Ammon's horn (tissue), 1 donor: ENCODE measurements around the gene TRAF2.
A peak's percentile ranks its signal among the peaks of the same experiment; 100 is the strongest.
"Not testable (repeated sequence)": the region's sequence is repeated elsewhere in the genome, so short reads cannot be mapped to it uniquely, and the experiment has no call there.

Experiments used
- DNase-seq: peaks from one replicate; pipeline ENCODE4 v3.0.0-alpha.2; 2016; ENCODE audit warnings: low spot score

The TRAF2 gene

DNA sequence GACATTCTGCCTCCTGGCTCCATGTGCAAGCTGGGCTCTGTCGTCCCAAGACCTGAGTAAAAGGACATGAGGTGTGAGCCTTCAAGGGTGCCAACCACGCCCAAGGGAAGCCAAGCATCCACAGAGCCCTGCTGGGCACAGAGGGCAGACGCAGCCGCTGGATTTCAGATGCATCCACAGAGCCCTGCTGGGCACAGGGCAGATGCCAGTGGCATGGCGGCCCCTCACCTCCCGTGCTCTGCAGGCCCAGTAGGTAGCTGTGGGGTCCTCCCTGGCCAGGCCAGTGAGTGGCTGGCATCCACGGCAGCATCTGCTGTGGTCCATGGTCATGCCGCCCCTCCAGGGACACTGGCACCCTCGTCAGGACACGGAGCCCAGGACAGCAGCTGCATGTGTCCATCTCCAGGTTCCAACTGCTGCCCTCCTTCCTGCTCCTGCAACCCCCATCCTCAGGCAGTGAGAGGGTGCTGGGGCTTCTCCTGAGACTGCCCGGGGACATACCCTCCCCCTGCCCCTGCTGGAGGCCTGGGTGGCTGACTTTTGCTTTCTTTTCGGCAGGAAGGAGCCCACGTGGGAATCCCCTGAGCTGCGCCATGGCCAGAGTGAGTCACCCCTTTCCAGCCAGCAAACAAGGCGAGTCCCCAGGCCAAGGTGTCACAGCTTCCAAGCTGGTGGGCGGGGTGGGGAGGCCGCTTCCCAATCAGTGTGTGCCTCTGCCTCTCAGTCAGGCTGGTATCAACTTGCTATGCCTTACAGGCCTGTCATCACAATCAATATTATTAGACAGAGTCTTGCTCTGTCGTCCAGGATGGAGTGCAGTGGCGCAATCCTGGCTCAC, 4.0 kb upstream of the TRAF2 start:
- no peak for DNase-seq

GRCh38 chr9:136882947-136883283, 3.4 kb upstream of the TRAF2 start:
- not testable (repeated sequence) for DNase-seq

DNA sequence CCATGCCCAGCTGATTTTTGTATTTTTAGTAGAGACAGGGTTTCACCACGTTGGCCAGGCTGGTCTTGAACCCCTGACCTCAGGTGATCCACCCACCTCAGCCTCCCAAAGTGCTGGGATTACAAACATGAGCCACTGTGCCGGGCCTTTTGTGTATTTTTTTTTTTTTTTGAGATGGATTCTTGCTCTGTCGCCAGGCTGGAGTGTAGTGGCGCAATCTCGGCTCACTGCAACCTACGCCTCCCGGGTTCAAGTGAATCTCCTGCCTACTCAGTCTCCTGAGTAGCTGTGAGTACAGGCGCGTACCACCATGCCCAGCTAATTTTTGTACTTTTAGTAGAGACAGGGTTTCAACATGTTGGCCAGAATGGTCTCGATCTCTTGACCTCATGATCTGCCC, 2.6 kb upstream of the TRAF2 start:
- DNase-seq: not testable (repeated sequence)

DNA sequence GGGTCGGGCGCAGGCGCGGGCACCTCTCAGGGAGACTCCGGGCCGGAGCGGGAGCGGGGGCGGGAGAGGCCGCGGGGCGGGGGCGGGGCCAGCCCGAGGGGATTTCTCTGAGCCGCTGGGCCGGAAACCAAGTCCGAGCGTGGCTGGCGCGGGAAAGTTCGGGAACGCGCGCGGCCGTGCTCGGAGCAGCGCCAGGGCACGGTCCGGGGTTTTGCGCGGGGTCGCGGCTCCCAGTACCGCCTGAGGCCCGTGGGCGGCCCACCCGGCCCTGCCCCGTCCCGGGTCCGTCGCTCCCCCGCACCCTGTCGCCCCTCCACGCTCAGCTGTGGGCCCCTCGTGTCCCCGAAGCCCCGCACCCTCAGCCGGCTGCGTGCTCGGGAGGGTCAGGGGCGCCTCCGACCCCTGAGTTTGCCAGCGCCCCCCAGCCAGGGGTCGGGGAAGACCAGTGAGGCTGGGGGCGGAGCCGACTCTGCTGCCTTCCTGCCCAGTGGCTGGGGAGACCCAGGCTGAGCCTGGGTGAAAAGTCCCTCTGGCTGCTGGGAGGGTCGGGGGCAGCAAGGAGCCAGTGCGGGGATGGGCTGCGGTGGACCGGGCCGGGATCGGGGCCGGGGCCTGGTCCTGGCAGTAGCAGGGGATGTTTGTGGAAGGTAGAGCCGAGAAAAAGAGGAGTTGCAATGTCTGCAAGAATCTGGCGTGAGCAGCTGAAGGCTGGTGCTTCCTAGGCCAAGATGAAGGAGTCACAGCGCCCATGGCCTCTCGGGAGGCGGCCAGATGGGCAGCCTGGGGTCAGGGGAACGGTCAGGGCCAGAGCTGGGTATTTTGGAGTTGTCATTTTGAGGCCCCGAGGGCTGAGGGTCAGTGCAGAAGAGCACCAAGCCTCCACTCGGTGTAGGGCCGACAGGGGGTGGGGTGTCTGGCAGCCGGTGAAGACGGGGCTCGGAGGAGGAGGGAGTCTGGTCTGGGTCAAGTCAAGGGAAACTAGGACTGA, 588 bp downstream of the TRAF2 start:
- peak; percentile 6 for DNase-seq

- no peak for DNase-seq
Observed at GRCh38 chr9:136888454-136888853, 2.1 kb downstream of the TRAF2 start.

DNA sequence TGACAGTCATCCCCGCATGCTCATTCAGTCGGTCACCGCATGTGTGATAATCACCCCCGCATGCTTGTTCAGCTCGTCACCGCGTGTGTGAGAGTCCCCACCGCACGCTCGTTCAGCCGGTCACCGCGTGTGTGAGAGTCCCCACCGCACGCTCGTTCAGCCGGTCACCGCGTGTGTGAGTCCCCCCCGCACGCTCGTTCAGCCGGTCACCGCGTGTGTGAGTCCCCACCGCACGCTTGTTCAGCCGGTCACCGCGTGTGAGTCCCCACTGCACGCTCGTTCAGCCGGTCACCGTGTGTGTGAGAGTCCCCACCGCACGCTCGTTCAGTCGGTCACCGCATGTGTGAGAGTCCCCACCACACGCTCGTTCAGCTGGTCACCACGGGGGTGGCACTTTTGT, 3.5 kb downstream of the TRAF2 start:
- no peak for DNase-seq

GRCh38 chr9:136890661-136891060, 4.3 kb downstream of the TRAF2 start:
- DNase-seq: no peak

- no peak for DNase-seq
Observed at GRCh38 chr9:136896027-136896426, 9.7 kb downstream of the TRAF2 start.

DNA sequence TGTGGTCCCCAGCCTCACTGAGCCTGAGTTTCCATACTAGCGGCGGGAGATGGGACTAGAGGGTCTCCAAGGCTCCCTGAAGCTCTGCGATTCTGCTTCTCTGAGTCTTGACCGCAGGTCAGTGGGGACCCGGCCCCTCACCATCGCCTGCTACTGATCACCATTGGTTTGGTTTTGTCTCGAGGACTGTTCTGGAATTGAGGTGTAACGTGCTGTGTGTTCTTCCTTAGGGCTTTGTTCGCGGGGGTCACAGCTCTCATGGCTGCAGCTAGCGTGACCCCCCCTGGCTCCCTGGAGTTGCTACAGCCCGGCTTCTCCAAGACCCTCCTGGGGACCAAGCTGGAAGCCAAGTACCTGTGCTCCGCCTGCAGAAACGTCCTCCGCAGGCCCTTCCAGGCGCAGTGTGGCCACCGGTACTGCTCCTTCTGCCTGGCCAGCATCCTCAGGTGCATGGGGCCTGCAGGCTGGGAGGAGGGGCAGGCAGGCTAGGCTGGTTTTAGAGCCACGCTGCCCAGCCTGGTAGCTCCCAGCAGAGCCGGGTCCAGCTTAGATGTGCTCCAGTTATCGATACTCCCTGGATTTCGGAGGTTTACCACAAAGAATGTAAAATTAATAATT, 12.3 kb downstream of the TRAF2 start:
- no peak for DNase-seq

DNA sequence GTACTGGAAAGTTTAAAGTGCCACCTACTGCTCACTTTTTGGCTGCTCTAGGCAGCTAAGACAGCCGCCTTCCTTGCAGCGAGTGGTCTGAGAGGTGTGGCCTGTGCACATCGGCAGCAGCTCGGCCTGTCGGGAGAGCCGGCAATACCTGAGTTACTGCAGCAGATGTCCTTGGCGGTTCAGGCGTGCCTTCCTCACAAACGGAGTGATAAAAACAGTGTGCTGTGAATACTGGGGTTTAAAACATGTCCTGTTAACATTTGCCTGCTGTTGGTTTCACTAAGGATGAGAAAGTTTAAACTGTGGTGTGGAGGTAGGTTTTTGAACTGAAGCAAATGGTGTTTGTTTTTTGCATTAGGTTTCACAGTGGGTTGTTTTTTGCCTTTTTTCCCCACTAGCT, 12.9 kb downstream of the TRAF2 start:
- DNase-seq: no peak

- DNase-seq: no peak
Observed at GRCh38 chr9:136900556-136900955, 14.2 kb downstream of the TRAF2 start.

DNA sequence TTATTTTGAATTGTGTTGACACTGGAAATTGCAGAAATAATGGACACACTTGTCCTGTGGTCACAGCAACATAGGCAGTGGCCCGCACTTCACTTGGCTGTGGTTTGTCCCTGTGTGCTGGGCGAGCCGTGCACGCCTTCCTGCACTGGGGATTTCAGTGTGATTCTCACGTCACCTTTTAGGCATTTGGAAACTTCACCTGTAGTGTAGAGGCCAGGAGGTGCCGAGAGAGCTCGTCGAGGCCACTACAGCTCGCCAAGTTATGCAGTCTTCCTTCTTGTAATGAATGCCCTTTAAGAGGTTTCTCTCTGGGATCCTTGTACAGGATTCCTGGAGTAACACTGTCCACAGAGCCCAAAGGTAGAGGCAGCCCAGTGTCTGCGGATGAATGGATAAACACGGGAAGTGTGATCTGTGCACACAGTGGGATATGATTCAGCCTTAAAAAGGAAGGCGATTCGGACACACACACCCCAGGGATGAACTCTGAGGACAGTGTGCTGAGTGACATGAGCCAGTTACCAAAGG, 14.7 kb downstream of the TRAF2 start:
- no peak for DNase-seq

DNA sequence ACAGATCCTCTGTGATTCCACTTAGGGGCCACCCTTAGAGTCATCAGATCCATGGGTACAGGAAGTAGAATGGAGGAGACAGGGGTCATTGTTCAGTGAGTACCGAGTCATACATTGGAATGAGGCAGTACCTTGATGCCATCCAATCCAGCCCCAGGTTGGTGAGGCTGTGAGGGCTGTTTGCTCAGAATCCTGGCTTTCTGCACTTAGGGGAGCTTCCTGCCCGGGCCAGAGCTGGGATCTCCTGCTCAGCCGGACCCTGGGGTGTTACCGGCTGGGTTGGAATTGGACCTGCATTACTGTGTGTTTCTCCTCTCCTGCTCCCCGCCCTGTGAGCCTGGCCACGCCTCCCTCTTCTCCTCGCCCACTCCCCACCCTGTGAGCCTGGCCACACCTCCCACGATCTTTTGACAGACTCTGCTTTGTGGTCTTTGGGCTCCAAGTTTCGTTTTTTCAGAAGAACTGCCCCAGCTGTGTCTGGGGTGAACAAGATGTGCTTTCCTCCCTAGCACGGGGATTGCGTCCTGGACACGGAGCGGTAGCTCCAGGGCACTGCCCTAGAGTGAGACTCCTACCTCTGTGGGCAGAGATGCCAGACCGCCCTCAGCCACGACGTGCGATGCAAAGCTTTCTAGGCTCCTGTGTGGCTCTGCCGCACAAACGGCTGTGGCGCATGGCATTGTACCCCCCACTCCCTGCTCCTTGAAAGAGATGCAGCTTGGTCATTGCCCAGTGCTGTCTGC, 15.4 kb downstream of the TRAF2 start:
- no peak for DNase-seq

DNA sequence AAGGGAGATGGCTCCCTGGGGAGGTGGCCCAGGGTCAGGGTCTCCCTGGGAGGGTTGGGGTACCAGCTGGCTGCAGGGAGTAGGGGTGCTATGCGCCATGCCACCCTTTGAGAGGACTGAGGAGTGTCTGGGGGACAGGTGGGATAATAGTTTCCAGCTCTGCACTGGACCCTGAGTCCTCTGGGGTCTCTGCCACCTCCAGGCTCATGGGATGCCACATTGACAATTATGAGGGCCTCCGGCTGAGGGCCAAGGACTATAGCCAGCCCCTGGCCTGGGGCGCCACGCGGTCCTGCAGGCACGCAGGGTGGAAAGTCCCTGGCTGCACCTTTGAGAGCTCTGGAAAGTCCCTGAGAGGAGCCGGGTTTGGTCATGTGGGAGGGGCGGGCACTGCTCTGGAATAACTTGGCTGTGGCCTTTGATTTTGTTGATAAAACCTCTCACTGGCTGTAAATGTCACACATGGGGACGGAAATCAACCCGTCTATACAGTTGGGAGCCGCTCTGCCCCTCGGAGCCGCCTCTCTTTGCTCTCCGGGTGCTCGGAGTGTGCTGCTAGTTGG, 16.0 kb downstream of the TRAF2 start:
- DNase-seq: no peak

DNA sequence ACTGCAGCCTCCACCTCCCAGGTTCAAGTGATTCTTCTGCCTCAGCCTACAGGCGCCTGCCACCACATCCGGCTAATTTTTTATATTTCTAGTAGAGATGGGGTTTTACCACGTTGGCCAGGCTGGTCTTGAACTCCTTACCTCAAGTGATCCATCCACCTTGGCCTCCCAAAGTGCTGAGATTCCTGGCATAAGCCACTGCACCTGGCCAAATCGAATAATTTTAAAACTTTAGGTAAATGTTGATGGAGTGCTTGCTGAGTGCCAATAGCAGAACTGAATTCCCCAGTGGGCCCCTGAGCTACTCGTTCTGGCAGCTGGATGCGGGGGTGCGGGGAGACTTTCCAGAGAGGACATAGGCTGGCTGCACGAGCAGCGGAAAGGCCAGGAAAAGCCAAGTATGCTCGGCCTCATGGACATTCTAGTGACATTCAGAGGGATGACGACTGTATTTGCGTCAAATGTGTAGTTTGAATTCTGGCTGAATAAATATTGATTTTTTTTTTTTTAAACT, 16.8 kb downstream of the TRAF2 start:
- no peak for DNase-seq

DNA sequence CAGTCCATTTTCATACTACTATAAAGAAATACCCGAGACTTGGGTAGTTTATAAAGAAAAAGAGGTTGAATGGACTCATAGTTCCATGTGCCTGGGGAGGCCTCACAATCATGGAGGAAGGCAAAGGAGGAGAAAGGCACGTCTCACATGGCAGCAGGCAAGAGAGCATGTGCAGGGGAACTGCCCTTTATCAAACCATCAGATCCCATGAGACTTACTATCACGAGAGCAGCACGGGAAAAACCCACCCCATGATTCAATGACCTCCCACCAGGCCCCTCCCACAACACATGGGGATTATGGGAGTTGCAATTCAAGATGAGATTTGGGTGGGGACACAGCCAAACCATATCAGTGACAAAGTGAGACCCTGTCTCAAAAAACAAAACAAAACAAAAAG, 19.9 kb downstream of the TRAF2 start:
- no peak for DNase-seq

DNA sequence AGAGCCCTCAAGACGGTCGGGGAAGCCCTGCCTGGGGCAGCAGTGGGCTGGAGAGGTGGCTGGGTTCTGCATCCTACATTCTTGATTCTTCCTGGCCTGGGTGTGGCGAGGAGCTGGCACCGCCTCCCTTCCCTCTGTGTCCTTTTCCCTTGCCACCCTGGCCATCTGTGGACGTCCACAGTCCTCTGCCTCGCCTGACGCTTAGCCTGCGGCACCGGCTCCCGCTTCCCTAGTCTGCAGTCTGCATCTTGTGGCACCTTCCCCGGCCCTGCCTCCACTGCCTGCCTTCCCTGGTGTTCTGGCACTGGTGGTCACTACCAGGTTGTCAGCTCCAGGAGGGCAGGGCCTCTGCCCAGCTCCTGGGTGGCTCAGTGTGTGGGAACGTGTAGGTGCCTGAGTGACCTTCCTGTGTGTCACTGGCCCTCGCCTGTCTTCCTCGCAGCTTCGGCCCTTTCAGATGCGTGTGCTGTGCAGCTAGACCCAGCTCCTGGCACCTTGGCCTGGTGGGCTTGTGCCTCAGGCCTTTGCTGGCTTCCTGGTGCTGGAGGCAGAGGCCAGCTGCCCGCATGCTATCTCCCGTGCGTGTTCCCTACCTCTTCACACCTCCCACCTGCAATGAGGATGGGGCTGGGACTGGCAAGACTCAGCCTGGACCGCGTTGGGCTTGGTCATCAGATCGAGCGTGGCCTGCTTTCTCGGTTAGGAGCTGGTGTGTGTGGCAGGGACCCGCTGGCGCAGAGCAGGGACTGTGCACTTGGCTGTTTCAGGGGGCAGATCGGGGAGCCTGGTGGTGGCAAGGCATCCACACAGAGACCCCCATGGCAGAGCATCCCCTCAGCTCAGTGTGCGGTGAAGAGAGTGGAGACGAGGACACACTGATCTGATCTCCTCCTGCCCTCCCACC, 20.9 kb downstream of the TRAF2 start:
- DNase-seq: no peak

- DNase-seq: no peak
Observed at GRCh38 chr9:136910197-136910900, 24.0 kb downstream of the TRAF2 start.

DNA sequence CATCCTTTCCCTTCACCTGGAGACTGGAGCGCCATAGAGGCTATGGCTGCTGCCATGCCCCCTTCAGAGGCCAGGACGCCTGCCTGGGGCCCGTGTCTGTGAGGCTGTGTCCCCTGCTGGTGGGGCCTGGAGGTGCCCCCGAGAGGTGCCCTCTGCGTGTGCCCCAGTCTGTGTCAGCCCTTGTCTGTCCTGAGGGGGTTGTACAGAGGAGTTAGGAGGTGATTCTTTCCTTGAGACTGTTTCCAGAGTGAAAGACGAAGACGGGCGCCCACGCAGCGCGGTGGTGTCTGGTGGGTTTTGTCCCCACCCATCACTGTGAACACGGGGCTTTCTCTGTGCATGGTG, 24.6 kb downstream of the TRAF2 start:
- no peak for DNase-seq
